OCI-LY7 (cell line): ENCODE data around the gene RAC2. TPM values are rescaled to one million over a fixed set of nuclear protein-coding genes. Genes with fewer than 3 reads are reported as not detected.

Source experiments
- BruUV-seq: library from RNA; stranded (reverse); fragments of 400-500 nt; replicated peaks from 2 replicates; lab custom pipeline; 2021; lab: Mats Ljungman, UMichigan
- CTCF ChIA-PET: fragments of 300-600 bp; sonication (Branson Sonifier 250); formaldehyde crosslinking; loops from one replicate; lab custom pipeline; 2022; ENCODE audit warnings: antibody characterized with exemption; ENCODE audit not compliant: unreplicated experiment; lab: Charles Lee
- POLR2A ChIA-PET: fragments of 300-600 bp; sonication (Branson Sonifier 250); formaldehyde crosslinking; loops from one replicate; lab custom pipeline; 2022; ENCODE audit warnings: antibody characterized with exemption; lab: Charles Lee
- DNase-seq: peaks from one replicate; pipeline ENCODE4 v3.0.0-alpha.2; 2015; ENCODE audit warnings: low spot score
- H2AFZ ChIP-seq: fragments of 200-600 bp; sonication (generic), shearing (Covaris generic); 2 replicates; pipeline ENCODE4 v1.6.1; 2014; ENCODE audit warnings: mild to moderate bottlenecking, antibody characterized with exemption, low read length, moderate library complexity
- H3K27ac ChIP-seq: fragments of 200-600 bp; sonication (generic); 2 replicates; pipeline ENCODE4 v1.5.1; 2014; ENCODE audit warnings: mixed run types, low read depth, mild to moderate bottlenecking, moderate library complexity, low read length, inconsistent platforms; ENCODE audit not compliant: poor library complexity, severe bottlenecking
- H3K36me3 ChIP-seq: fragments of 200-600 bp; sonication (generic); 2 replicates; pipeline ENCODE4 v1.6.1; 2014; ENCODE audit warnings: mild to moderate bottlenecking, antibody characterized with exemption, low read length, moderate library complexity, mixed read lengths; ENCODE audit not compliant: insufficient read depth
- H3K4me1 ChIP-seq: fragments of 200-600 bp; sonication (generic); 2 replicates; pipeline ENCODE4 v1.5.1; 2014; ENCODE audit warnings: mild to moderate bottlenecking, low read length; ENCODE audit not compliant: insufficient read depth, poor library complexity, severe bottlenecking
- H3K4me2 ChIP-seq: fragments of 200-600 bp; sonication (generic); 2 replicates; pipeline ENCODE4 v1.6.1; 2014; ENCODE audit warnings: mild to moderate bottlenecking, low read length
- H3K4me3 ChIP-seq: fragments of 200-600 bp; sonication (generic); 2 replicates; pipeline ENCODE4 v1.5.1; 2014; ENCODE audit warnings: mild to moderate bottlenecking, low read depth, low read length; ENCODE audit not compliant: poor library complexity, severe bottlenecking
- H3K79me2 ChIP-seq: fragments of 200-600 bp; sonication (generic); 2 replicates; pipeline ENCODE4 v1.6.1; 2016; ENCODE audit warnings: low read depth, mild to moderate bottlenecking, low read length, moderate library complexity, mixed read lengths; ENCODE audit not compliant: insufficient read depth
- H3K9me2 ChIP-seq: fragments of 200-600 bp; sonication (generic); 2 replicates; pipeline ENCODE4 v1.6.1; 2016; ENCODE audit warnings: mild to moderate bottlenecking, low read length, mixed read lengths; ENCODE audit not compliant: insufficient read depth
- H3K9me3 ChIP-seq: fragments of 200-600 bp; sonication (generic); 2 replicates; pipeline ENCODE4 v1.6.1; 2014; ENCODE audit warnings: mild to moderate bottlenecking, mixed run types, low read length, mixed read lengths
- H4K20me1 ChIP-seq: fragments of 200-600 bp; sonication (generic); 2 replicates; pipeline ENCODE4 v1.6.1; 2014; ENCODE audit warnings: mild to moderate bottlenecking, antibody characterized with exemption, low read length, moderate library complexity, mixed read lengths; ENCODE audit not compliant: insufficient read depth
- EZH2phosphoT487 ChIP-seq: fragments of 200-600 bp; sonication (generic); IDR thresholded peaks from 2 replicates; pipeline ENCODE4 v1.6.1; 2018; ENCODE audit warnings: low read depth, borderline replicate concordance, mild to moderate bottlenecking, mixed run types, antibody characterized with exemption, low read length, moderate library complexity, mixed read lengths
- intact Hi-C: fragments of 100-400 bp; cut with micrococcal nuclease; formaldehyde crosslinking; loops from one replicate; pipeline ENCODE4 v1.10.0; 2022; ENCODE audit not compliant: unreplicated experiment
- total RNA-seq, 2 experiments: library from RNA; depleted of rRNA in 1 of 2; stranded (reverse); fragments of >200 nt in 1 of 2; shearing (Covaris generic) in 1 of 2; gene quantifications; 2 replicates each; pipeline ENCODE4 v1.2.3, GENCODE V29; 2014 to 2022
- TF ChIP-seq, protein P1 (sequence below): fragments of 200-600 bp; sonication (generic); conservative IDR thresholded peaks from 2 replicates; pipeline ENCODE4 v1.5.1; 2014; ENCODE audit warnings: mild to moderate bottlenecking, antibody characterized with exemption, low read length, moderate library complexity, mixed read lengths

The RAC2 gene
- total RNA-seq, 2 experiments from 2014 or later = 142 to 321 TPM

DNA sequence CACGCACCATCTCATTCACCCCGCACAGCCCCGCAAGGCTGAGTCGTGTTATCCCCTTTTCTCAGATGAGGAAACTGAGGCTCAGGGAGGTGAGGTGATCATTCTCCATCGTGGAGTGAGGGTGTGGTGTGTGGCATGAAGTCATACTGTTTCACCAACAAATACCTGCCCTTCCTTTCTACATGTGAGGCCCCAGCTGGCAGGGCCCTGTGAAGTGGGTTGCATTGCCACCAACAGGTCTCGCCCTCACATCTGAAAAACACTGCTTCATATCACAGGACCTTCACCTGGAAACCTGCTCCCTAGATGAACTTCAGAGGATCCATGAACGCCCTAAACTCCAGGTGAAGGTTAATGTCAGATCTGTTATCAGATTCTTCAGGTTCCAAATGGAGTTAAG, 36.1 kb downstream of the RAC2 start:
- BruUV-seq = no TSS peak
- intact Hi-C loops = no loop called here
- Histone ChIP-seq H2AFZ (no peak overlapping the region), H3K4me1 (peaks cover 4% of the 10 kb centered on the region), H3K27ac (no peak overlapping the region), H3K4me2 (no peak overlapping the region), H3K9me3 (no peaks in the 10 kb centered on the region), H3K79me2 (no peaks in the 10 kb centered on the region), H3K4me3 (no peak overlapping the region), H3K9me2 (no peaks in the 10 kb centered on the region), H4K20me1 (no peaks in the 10 kb centered on the region), H3K36me3 (no peaks in the 10 kb centered on the region)
- ChIA-PET POLR2A (no interaction called here), CTCF (no interaction called here)
- TF ChIP-seq, protein P1, sequence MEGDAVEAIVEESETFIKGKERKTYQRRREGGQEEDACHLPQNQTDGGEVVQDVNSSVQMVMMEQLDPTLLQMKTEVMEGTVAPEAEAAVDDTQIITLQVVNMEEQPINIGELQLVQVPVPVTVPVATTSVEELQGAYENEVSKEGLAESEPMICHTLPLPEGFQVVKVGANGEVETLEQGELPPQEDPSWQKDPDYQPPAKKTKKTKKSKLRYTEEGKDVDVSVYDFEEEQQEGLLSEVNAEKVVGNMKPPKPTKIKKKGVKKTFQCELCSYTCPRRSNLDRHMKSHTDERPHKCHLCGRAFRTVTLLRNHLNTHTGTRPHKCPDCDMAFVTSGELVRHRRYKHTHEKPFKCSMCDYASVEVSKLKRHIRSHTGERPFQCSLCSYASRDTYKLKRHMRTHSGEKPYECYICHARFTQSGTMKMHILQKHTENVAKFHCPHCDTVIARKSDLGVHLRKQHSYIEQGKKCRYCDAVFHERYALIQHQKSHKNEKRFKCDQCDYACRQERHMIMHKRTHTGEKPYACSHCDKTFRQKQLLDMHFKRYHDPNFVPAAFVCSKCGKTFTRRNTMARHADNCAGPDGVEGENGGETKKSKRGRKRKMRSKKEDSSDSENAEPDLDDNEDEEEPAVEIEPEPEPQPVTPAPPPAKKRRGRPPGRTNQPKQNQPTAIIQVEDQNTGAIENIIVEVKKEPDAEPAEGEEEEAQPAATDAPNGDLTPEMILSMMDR = no peak
- TF ChIP-seq EZH2phosphoT487 = no peak
- DNase-seq = no peak

DNA sequence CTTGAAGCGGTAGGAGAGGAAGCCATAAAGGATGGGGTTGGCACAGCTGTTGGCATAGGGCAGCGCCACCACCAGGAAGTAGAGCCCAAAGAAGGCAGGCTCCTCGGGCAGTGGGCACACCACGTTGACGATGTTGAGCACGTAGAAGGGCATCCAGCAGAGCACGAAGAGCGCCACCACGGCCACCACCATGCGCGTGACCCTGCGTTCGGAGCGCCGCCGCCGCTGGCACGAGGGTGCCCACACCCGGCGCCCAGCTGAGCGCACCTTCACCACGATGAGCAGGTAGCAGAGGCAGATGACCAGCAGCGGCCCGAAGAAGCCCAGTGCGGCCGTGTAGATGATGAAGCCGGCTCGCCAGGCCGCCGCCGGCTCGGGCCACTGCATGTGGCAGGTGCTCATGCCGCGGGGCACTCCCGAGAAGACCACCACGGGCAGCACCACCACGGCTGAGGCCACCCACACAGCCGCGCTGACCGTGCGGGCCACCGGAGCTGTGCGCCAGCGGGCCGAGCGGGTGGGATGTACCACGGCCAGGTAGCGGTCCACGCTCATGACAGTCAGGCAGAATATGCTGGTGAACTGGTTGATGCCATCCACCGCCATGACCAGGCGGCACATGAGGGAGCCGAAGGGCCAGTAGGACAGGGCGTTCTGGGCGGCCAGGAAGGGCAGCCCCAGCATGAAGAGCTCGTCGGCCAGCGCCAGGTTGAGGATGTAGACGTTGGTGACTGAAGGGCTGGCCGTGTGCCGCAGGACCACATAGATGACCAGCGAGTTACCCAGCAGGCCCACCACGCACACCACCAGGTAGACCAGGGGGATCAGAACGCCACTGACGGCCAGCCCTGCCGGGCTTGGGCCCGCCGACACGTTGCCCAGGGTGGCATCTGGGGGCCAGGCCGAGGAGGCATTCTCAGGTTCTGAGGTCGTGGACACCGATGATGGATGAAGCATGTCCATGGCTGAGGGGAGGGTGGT, 36.9 kb downstream of the RAC2 start:
- H3K36me3 ChIP-seq = no peaks in the 10 kb centered on the region
- H3K9me3 ChIP-seq = no peaks in the 10 kb centered on the region
- H4K20me1 ChIP-seq = no peaks in the 10 kb centered on the region
- H2AFZ ChIP-seq = no peak overlapping the region
- BruUV-seq = no TSS peak
- TF ChIP-seq, protein P1 = no peak
- no peak for TF ChIP-seq EZH2phosphoT487
- H3K79me2 ChIP-seq = no peaks in the 10 kb centered on the region
- peaks cover 4% of the 10 kb centered on the region for H3K4me1 ChIP-seq
- intact Hi-C loops = no loop called here
- POLR2A ChIA-PET = no interaction called here
- no peak overlapping the region for H3K4me2 ChIP-seq
- CTCF ChIA-PET = interaction anchor here (0.5 kb wide), 1 partner anchor 411 kb away, joined by 7 read pairs; no protein-coding TSS in a partner anchor
- H3K27ac ChIP-seq = no peak overlapping the region
- H3K4me3 ChIP-seq = no peak overlapping the region
- H3K9me2 ChIP-seq = no peaks in the 10 kb centered on the region
- DNase-seq = no peak
